HG02884 (cell line): Measurements from ENCODE around the gene ZNF205.
A peak's percentile ranks its signal among the peaks of the same experiment; 100 is the strongest.

Experiments
- ATAC-seq: cut with Tn5 transposase; IDR thresholded peaks from one replicate; pipeline ENCODE4 v1.9.1; 2021; ENCODE audit warnings: mild to moderate bottlenecking, moderate library complexity; ENCODE audit not compliant: unreplicated experiment

Gene ZNF205

DNA sequence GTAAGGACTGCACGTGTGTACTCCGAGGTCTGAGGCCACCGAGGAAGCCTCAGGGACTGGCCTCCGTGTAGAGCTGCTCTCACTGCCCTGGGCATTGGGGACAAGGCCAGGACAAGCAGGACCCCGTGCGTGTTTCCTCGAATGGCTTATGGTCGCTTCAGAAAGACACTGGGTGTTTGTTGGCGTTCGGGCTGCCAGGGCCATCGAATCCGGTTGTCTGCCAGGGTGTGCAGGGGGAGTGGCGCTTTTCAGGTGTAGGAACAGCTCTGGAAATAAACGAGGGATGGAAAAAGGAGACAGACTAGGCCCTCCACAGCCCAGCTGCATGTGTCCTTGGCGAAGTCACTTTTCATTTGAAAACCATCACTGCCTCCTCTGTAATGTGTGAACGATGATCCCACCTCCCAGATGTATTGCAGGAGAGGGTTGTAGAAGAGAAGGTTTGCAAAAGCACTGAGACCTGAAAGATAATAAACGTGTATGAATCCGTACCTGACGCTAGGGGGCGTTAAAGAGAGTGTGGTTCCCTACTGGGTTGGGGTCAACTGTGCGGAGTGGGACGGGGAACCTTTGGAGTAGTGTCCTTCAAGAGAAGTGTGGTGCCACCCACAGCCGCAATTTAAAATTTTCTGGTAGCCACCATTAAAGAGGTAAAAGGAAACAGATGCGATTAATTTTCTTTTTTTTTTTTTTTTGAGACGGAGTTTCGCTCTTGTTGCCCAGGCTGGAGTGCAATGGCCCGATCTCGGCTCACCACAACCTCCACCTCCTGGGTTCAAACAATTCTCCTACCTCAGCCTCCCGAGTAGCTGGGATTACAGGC, 11.2 kb upstream of the ZNF205 start:
- no peak for ATAC-seq

DNA sequence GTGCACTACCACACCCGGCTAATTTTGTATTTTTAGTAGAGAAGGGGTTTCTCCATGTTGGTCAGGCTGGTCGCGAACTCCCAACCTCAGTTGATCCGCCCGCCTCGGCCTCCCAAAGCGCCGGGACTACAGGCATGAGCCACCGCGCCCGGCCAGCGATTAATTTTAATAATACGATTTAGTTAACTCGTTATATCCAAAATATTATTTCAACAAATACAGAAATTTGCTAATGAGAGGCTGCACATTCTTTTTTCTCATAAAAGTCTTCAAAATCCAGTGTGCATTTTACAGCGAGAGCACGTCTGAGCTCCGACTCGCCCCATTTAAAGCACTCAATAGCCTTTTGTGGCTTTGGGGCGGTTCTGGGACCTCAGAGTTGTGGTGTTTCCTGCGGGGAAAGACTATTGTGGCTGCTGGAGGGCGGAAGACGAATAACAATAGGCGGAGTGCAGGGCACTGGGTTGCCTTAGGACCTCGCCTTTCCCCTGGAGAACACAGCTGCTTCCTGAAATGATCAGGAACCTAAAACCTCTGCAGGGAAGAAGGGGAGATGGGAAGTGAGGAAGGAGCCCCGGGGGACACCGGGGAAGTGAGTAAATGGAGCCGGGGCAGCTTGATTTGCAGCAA, 10.4 kb upstream of the ZNF205 start:
- no peak for ATAC-seq

GRCh38 chr16:3106205-3106928, 6.0 kb upstream of the ZNF205 start:
- ATAC-seq = peak; percentile 75

DNA sequence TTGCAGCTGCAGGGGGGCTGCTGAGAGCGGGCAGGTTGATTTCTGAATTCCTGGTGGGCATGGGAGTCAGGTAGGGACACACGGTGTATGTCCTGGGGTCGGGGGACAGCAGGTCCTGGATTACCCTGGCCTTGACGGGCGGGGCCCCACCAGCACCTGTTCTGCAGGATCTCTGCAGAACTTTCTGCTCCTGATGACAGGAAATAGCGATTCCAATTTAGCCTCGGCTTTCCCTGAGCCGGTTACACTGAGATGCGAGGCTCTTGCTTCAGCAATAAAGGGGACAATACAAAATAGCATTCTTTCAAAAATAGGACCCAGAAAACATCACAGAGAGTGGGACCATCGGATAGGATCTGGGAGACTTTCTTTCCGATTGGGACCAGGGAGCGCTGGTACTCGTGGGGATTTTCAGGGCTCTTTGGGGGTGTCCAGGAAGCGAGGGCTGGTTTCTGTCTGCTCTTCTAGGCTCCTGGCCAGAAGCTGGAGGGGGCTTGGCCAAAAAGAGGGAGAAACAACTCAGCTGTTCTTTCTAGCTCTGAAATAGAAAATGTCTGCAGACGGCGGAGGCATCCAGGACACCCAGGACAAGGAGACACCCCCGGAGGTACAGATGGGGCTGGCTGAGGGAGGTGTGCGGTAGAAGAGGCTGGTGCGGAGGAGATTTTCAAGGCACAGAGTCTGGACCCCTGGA, 642 bp downstream of the ZNF205 start:
- no peak for ATAC-seq

- no peak for ATAC-seq
These were observed 1.5 kb downstream of the ZNF205 start for GRCh38 chr16:3113765-3114479.

DNA sequence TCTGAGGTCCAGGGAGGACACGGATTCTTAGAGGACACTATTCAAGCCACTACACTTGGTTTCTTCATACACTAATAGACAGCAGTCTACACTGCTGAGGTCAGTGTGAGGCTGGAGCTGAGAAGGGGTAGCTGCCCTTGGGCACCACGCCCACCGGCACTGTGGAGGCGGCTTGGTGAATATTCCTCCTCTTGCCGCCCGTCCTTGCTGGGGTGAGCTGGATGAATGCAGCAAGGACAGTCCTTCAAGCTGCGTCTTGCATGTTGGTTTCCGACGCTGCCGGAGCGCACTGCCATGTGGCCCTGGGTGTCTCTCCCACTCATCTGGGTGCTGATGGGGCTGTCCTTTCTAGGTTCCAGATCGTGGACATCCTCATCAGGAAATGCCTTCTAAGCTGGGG, 2.6 kb downstream of the ZNF205 start:
- no peak for ATAC-seq

- ATAC-seq = no peak
These were observed 3.2 kb downstream of the ZNF205 start for GRCh38 chr16:3115561-3115960.

GRCh38 chr16:3118204-3118790, 5.9 kb downstream of the ZNF205 start:
- ATAC-seq = no peak

DNA sequence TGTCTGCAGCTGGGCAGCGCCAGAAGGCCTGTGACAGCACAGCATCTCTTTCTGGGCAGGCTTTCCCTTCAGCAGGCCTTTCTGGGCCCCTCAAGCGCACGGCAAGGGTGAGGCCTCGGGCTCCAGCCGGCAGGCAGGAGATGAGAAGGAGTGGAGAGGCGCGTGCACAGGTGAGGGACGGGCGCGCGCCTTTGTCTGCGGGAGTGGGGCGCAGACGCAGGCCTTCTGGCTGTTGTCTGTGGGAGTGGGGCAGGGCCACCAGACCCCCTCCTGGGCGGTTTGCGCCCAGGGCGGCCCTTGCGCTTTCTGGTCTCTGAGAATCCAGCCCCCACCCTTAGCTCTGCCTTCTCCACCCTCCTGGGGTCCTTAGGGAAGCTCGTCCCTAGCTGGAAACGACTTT, 6.5 kb downstream of the ZNF205 start:
- no peak for ATAC-seq

- no peak for ATAC-seq
These were observed 6.9 kb downstream of the ZNF205 start for GRCh38 chr16:3119286-3119685.

GRCh38 chr16:3119701-3120408, 7.5 kb downstream of the ZNF205 start:
- no peak for ATAC-seq

DNA sequence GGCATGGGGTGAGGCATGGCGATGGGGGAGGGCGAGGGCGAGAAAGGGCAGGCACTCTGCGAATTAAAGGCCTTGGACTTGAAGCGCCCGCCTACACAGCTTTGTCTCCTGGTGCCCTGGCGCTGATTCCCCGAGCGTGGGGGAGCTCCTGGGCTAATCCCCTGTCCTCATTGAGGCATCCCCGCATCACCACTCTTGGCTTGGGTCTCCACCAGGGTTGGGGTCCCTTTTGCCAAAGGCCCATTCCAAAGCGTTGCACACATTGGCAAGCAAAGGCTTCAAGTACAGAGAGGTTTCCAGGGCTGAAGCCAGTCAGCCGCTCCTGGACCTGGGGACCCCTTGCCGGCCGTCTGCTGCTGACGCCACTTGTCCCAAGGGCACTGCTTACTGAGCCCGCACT, 8.0 kb downstream of the ZNF205 start:
- ATAC-seq = no peak

GRCh38 chr16:3121851-3122467, 9.6 kb downstream of the ZNF205 start:
- no peak for ATAC-seq

DNA sequence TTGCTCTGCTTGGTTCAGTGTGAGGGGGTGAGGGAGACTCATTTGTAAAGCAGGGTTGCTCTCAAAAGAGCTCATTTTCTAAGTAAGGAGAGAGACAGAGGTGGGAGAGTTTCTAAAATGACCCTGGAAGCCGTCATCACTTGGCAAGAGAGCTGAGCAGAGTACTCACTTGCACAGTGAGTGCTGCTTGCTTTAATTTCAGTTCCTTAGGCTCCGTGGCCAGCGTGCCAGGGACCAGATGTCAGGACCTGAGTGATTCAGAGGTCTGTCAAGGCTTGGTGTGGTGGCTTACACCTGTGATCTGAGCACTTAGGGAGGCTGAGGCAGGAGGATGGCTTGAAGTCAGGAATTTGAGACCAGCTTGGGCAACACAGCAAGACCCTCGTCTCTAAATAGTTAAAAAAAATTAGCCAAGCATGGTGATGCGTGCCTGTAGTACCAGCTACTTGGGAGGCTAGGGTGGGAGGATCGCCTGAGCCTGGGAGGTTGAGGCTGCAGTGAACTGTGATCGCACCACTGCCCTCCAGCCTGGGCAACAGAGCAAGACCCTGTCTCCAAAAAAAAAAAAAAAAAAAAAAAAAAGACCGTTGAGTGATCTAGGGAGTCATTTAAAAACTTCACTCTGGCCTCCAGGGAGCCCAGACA, 10.7 kb downstream of the ZNF205 start:
- ATAC-seq = no peak

GRCh38 chr16:3123986-3124886, 11.8 kb downstream of the ZNF205 start:
- ATAC-seq = peak; percentile 77

DNA sequence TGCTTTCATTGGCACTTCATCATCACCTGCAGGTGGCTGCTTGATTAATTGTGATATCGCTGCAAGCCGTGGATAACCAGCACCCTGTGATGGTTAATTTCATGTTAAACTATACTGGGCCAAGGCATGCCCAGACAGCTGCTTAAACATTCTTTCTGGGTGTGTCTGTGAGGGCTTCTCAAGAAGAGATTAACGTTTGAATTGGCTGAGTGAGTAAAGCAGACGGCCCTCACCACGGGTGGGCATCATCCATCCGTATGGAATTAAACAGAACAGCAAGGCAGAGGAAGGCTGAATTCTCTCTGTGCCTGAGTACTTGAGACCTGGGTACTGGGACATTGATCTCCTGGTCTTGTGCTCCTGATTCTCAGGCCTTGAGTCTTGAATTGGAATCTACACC, 15.4 kb downstream of the ZNF205 start:
- no peak for ATAC-seq
